Stimulated activated CD4-positive, alpha-beta T cell treated with anti-CD3 and anti-CD28 coated beads, TNF-alpha, amount 100 ng/mL, for 48 hours (primary cell): ENCODE results near the gene DEXI.
"Not testable (repeated sequence)": the region's sequence is repeated elsewhere in the genome, so short reads cannot be mapped to it uniquely, and the experiment has no call there.

Source experiments
- DNase-seq, 3 donors: peaks; one replicate each; pipeline ENCODE4 v3.0.0-alpha.2; 2020; ENCODE audit warnings: low read depth in 3 of 3

The DEXI gene

GRCh38 chr16:10941127-10941933 is 938 bp downstream of the DEXI start:
- DNase-seq = no peak

DNA sequence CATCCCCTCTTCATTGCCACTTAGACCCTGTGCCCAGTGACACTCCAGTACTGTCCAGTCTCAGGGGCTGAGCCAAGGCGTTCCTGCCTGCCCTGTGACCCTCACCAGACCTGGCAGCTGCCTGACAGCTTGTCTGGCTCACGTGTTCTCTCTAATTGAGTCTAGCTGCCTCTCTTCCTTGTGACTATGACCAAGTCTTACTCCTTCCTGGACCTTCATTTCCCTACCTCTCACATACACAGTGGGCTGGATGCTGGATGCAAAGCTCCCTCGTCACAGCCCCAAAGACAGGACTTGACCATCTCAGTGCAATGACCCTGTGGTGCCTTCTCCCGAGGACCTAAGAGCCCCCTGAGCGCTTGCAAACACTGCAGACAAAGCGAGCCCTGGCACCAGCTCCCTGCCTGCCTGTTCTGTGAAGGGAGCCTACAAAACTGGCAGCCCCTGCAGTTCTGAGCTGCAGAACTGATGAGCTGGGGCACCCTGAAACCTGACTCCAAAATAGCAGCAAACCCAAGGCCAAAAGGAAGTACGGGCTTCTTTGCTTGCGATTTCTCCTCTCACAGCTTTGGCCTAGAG is 1.7 kb downstream of the DEXI start:
- no peak for DNase-seq

GRCh38 chr16:10939649-10940234 is 2.5 kb downstream of the DEXI start:
- no peak for DNase-seq

GRCh38 chr16:10938796-10939648 is 3.2 kb downstream of the DEXI start:
- DNase-seq = no peak

DNA sequence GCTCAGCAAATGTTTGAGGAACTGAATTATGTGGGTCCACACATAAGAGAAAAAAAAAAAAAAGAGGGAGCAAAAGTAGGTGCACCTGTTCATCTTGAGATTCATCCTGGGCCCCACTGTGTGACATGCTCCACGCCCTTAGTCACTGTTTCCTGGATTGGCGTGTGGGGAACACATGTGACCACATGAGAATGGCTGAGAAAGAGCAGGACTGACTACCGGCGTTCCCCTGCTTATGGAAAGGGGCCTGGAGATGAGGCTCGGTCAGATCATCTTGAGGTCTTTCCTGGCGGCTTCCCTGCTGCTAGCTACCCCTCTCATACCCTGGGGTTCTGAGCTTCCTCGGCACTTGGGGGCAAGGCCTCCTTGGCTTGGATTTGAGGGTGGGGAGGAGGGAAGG is 3.9 kb downstream of the DEXI start:
- no peak for DNase-seq

DNA sequence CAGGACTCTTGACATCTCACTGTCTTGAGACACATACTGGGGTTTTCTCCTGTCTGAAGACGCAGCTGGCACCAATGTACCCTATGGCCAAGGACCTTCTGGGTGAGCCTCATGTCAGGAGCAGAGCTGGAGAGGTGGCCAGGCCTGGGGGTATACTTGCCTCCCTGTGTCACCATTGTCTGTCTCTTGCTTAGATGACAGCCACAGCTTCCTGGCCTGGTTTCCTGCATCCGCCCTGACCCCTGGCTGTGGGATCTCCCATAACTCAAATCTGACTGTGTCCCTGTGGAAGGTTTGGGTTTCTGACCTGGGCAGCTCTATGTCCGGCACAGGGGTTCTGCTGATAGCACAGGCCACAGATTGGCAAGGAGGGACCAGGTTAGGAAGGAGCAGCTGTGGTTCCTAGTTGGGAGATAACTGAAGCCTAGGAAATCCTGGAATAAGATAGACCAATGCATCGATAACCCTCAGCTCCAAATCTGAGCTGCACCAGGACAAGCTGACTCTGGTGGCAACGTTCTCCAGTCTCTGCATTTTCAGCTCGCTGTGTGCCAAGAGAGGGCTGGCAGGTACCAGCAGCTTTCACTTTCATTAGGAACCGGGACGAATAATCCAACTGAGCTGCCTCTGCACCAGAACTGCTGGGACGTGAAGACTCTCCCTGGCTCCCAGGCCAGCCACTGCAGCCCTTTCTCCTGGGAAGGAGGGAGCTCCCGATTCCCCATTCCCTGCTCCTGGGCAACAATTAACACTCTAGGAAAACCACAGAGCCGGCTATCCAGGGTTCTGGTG is 5.0 kb downstream of the DEXI start:
- no peak for DNase-seq

- no peak for DNase-seq
Measured at GRCh38 chr16:10936272-10936984, 5.8 kb downstream of the DEXI start.

GRCh38 chr16:10935226-10935915 is 6.9 kb downstream of the DEXI start:
- no peak for DNase-seq

- DNase-seq = no peak
Measured at GRCh38 chr16:10934325-10935107, 7.8 kb downstream of the DEXI start.

- DNase-seq = no peak
Measured at GRCh38 chr16:10933865-10934264, 8.4 kb downstream of the DEXI start.

GRCh38 chr16:10932959-10933710 is 9.1 kb downstream of the DEXI start:
- DNase-seq = no peak

DNA sequence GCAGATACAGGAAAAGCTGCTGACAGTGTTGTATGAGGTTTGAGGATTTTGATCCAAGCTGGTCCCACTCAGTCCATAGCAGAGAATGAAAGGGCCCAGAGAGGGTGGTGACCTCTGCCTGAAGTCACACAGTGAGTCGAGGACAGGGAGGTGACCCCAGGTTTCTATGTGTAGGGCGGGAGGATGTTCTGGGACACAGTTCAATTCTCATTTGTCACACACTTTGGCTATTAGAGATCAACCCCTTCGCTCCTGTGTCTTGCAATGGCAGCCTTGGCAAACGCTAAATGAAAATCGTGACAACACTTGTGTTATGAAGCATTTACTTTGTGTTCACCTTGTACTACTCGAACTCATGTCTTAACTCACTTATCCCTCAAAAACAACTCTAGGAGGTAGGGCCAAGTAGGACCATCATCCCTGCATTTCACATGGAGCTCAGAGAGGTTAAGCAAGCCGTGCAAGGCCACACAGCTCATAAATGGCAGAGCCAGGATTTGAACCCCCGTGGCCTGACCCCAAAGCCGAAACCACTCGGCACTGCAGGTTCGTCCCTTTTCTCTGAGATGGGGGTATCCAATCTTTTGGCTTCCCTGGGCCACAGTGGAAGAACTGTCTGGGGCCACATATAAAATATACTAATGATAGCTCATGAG is 10.2 kb downstream of the DEXI start:
- DNase-seq = no peak

DNA sequence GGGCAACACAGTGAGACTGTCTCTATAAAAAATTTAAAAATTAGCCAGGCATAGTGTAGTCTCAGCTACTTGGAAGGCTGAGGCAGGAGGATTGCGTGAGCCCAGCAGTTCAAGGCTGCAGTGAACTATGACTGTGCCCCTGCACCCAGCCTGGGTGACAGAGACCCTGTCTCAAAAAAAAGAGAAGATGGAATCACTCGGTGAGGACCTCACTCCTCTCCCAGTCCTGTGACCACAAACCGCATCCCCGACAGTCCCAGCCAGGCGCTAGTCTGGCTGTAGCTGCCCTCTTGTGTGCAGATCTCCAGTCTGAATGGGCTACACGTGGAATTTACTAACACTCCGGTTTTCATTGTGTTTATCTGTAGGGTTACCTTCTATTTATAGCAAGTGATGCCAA is 11.1 kb downstream of the DEXI start:
- DNase-seq = no peak

DNA sequence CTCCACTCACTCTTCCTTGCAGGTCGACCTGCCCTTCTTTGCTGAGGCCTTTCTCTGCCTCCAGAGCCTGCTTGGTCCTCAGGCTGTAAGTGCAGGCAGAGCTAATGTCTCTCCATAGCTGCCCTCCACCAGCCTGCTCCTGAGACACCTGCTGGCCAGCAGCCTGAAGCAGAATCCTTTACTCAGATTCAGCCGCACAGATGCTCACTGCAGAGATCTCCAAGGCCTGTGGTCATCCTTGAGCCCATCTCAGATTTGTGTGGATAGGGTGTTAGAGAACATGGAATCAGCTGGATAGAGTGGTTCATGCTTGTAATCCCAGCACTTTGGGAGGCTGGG is 11.5 kb downstream of the DEXI start:
- DNase-seq = no peak

DNA sequence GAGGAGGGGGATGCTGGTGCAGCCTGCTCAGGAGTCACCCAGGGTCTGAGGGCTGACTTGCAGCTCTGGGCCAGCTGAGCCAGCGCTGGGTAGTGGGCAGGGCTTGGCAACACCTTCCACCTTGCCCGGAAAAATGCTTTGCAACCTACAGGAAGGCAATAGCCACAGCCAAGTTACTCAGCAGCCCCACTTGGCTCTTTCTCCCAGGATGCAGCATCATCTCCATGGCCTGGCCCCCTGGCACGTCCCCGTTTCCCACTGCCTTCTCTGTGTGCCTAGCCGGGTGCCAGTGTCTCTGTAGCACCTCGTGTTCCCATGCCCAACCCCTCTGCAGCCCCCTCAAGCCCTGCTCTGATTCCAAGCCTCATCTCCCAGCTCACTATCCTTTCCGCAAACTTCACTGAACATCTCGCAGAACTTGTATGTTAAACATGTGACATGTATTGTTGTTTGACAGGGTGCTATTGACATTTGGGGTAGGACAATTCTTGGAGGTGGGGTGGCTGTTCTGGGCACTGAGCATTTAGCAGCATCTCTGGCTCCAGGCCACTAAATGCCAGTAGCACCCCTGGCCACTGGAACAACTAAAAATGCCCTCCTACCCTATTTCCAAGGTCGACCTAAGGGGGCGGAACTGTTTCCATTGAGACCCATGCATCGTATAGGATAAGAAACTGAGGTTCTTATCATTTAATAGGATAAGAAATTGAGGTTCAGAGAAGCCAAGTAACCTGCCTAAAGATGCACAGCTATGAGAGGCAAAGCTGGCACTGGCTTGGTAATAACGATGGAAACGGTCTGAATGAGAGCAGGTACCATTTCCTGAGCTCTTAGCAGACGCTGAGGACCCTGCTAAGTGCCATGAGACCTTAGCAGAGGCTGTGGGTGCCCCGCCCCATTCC is 12.2 kb downstream of the DEXI start:
- no peak for DNase-seq

DNA sequence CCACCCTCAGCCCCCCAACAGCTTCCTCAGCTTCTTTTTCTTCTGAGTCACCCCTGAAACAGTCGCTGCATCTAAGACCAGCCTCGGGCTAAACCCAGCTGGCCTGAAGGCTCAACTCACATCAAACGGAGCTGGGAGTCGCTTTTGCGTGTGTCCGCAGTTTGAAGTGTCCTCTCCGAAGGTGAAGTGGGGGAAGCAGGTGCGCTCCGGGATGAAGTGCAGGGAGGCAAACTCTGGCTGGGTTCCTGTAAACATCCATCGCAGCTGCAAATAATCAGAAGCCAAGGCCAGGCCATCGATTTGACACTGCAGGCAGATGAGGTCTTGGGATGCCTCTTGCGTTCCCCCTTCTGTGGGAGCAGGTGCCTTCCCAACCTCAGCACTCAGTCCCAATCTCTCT is 13.2 kb downstream of the DEXI start:
- DNase-seq = not testable (repeated sequence)

DNA sequence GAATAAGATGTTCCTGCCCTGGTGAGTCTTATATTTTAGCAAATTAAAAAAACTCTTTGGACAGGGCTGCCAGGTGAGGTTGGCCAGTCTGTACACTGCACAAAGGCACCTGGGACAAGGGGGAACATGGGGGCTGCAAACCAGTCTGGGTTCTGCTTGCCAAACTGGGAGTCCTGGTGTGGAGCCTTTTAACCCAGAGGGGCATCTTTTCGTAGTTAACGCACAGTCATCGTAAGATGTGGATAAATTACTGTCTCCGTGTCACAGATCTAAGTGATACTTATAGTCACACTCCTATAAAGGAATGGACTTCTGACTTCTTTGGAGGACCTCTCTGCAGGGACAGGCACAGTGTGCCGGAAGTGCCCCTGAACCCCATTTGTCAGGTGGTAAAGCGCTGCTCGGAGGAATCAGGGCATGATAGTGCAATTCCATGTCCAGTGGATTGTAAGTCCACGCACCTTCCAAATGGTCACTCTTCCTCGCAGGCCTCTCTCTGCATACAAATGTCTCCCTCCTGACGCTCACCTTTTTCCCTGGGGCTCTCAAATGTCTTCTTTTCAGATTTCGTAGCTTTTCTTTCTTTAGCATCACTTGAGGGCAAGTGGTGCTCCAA is 14.7 kb downstream of the DEXI start:
- no peak for DNase-seq
